ENCODE results near the gene CLSTN3.
A peak's percentile ranks its signal among the peaks of the same experiment; 100 is the strongest.

The CLSTN3 gene

DNA sequence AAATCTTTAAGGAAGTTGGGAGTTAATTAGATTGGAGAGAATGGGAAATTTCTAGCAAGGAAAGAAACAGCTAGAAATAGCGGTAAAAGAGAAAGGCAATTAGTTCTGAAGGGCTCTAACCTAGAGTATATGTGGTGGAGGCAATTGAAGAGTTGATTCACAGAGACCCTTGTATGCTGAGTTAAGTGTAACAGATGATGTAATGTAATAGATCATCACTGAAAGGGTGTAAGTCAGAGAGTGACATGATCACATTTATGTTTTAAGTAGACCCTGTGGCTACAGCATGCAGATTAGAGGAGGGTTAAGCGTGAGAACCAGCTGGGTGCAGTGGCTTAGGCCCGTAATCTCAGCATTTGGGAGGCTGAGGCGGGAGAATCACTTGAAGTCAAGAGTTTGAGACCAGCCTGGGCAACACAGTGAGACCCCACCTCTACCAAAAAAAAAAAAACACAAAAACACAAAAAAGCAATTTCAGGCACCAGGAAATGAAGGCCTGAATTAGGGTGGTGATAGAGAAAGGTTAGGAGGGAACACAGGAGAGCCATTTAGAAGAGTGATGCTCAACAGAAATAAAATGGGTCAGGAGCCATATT, 4.4 kb upstream of the CLSTN3 start:
- no peak for DNase-seq (ENCODE audit: low read depth in 2 of 2)

DNA sequence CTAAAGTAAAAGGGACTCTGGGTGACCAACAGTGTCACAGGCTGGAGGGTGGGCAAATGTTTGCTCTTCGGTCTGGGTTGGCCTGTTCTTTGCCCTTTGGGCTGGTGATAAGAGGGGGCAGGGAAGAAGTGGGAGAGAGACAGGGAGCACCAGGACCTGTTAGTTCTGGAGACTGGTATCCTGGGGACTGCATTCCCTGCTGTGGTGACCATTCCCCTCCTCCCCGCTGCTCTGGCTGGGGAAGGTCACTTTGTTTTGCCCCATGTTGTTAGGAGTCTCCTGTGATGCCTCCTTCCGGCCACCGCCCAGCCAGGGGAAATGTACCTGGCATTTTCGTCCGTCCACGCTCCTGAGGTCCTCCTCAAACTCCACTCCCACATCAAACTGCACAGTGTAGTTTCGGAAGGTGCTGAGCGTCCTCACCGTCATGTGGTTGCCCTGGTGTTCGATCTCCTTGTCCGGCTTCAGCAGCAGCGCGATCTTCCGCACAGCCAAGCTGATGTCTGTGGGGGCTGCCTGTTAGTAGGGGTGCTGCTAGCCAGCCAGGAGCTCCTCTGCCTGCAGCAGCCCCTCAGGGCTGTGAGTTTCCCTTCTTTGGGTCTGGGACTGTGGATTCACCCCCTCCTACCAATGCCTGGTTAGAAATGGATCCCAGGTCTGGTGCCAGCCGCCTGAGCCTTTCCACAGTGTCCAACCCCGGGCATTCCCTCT, 2.1 kb upstream of the CLSTN3 start:
- no peak for DNase-seq (ENCODE audit: low read depth in 2 of 2)

DNA sequence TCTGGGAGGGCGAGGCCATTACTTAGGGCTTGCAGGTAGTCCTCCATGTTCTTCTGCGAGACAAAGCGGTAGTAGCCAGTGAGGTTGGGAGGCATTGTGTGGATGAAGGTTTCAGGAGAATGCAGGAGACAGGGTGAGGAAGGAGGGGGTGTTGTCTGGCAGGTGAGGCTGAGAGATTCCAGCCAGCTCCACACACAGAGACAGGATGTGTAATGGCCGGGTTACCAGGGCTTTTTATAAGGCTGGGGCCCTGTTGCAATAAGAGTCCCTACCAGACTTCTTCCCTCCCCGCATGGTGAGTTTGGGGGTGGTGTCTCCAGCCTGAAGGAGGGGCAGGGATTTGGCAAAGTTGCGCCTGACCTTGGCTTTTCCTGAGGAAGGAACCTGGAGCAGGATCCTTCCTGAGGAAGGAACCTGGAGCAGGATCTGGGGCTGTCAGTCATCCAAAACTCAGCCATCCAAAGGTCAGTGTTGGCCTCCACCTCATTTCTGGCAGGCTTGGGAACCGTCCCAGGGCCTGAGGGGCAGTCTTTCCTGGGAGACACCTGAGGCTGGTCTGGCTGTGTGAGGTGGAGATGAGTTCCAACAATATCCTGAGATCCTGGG, 1.4 kb upstream of the CLSTN3 start, which contains the start of gene RBP5:
TSS of gene RBP5 (minus strand) at position 209 of the 606 bp plus-strand sequence. CDS start at position 95, 114 bp downstream.
- no peak for DNase-seq (ENCODE audit: low read depth in 2 of 2)

DNA sequence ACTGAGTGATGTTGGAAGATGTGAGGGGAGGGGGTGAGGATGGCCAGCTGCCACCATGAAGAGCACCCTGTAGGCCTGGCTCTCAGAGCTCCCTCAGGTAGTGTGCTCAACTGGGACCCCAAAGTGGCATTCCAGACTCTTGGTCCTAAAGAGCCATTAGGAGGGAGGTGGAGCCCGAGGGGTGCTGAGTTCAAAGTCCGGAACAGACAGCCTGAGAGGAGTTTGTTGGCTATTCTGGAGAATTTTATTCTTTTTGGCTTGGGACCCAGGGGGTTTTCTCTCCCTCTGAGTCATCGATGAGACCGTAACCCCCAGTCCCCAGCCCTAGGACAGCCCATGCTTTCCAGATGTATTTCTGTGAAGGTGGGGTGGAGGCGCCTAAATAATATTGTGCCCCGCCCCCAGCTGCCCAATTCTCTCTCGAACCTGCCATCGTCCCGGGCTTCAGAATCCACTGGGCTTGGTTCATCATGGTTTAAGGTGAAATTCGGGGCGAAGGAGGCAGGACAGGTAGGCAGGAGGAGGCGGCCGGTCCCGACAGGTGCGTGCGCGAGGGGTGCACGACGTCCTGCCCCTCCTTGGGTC, 792 bp upstream of the CLSTN3 start:
- no peak for DNase-seq (ENCODE audit: low read depth in 2 of 2)

DNA sequence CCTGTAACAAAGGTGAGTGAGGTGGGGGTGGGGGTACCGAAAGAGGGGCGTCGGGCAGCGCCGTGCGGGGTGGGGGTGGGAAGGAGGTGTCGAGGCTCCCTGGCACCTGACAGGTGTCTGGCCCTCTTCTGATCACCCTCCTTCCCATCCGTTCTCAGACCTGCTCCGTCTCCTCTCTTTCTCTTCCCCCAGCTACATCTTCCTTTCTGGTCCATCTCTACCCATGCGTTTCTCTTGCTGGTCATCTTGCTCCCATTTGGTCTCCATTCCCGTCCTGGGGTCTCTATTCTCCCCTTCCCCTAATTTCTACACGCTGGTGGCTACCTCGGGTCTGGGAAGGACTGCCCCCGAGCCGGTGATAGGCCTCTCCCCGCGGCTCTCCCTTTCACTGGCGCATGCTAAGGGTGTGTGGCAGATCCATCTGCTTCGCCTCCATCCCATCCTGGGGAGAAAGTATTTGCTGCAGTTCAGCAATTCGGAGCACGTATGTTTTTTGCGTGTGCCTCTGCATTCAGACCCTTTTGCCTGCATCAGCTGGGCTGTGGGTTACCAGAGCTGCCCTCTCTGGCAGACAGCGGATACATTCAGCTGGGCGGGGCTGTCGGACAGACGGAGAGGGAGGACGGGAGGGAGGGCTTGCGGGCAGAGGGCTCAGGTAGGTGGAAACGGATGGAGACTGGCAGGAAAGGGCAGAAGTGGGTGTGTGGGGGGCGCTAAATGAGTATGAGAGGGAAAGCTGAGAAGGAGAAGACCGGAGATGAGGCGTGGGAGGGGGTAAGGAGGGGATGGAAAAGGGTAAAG, 730 bp downstream of the CLSTN3 start:
- no peak for DNase-seq (ENCODE audit: low read depth in 2 of 2)

DNA sequence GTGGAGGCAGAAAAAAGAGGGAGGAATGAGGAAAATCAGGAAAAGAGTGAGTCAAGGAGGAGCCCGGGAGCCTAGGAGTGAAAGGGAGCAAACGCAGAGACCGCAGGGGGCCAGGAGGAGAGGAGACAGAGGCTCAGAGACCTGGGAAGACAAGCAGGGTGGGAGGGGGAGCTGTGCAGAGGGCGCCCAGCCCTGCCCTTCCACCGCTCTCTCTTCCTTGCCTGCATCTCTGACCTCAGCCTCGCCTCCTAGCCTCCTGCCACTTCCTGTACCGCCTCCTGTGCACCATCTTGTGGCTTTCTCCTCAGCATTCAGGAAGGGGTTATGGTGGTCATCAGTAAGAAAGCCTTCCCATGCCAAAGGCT, 1.3 kb downstream of the CLSTN3 start:
- DNase-seq (ENCODE audit: low read depth in 2 of 2) = no peak

DNA sequence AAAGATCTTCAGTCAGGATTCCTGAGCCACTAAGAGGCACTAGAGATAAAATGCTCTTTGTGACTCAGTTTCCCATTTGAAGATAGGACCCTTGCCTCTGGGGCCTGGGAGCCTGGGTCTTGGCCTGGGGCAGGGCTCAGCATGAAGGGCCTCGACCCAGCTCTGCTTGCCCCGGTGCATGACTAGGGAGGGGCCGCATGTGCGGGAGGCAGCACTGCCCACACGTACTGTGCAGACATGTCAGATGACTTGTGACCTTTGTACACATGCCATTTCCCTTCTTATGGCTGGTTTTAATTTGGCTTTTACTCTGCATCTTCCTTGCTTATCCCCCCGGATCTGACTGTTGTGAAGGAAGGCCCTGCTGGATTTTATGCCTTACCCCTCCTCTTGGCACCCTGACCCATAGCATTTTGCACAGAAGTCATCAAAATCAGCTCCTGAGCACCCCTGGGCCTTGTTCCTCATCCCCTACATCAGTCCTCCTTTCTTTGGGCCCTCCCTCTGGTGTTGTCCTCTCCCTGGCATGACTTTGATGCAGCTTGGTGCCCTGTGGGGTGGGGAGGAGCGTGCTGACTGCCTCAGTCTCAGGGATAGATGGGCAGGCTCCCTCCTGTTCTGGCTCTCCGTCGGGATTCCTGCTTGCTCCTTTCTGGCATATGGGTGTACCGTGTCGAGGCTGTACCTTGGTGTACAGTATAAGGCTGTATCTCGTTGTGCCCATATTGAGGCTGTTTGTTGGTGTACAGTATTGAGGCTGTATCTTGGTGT, 4.4 kb downstream of the CLSTN3 start:
- no peak for DNase-seq (ENCODE audit: low read depth in 2 of 2)

DNA sequence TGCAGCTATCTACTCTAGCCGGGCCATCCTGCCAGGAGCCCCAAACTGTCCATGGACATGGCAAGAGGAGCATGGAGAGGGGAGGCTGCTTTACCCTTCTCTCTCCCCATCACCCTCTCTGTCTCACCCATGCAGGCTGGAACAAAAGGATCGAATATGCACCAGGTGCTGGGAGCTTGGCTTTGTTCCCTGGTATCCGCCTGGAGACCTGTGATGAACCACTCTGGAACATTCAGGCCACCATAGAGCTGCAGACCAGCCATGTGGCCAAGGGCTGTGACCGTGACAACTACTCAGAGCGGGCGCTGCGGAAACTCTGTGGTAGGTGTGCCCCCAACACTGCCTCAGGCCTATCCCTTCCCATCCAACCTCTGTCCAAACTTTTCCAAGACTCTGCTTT, 5.9 kb downstream of the CLSTN3 start:
- DNase-seq (ENCODE audit: low read depth in 2 of 2) = no peak

DNA sequence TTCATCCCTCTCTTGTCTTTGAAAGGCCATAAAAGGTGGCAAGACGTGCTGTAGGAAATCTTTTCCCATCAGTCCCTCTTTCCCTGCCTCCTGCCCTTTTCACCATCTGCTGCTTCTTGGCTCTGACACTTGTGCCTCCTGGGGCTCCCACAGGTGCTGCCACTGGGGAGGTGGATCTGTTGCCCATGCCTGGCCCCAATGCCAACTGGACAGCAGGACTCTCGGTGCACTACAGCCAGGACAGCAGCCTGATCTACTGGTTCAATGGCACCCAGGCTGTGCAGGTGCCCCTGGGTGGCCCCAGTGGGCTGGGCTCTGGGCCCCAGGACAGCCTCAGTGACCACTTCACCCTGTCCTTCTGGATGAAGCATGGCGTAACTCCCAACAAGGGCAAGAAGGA, 6.5 kb downstream of the CLSTN3 start:
- DNase-seq (ENCODE audit: low read depth in 2 of 2) = no peak

DNA sequence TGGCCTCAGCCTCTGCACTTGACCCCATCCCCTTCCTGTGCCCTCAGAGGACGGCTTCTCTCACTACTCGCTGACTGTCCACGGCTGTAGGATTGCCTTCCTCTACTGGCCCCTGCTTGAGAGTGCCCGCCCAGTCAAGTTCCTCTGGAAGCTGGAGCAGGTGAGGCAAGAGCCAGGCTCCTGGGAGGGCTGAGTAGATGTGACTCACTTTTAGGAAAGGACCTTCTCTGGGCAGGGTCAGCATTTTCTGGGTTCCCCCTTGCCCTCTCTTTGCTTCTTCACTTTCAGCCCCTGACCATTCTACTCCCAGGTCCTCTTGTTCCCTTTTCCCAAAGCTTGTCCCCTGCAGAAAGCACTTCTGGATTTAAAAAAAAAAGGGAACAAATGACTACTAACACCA, 7.7 kb downstream of the CLSTN3 start:
- DNase-seq (ENCODE audit: low read depth in 2 of 2) = no peak

DNA sequence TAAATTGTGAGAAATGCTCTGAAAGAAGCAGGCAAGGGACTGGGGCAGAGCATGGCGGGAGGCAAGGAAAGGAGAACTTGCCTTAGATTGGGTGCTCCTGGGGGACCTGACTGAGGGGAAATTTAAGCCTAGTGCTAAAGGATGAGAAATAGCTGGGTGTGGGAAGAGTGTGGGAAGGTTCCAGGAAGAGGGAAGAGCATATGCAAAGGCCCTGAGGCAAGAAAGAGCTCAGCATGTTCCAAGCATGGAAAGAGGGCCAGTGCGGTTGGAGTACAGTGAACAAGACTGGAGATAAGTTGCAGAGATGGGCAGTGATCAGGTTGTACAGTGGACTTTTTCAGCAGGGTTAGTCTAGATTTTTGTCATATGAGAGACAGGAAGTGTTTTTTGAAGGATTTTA, 9.0 kb downstream of the CLSTN3 start:
- no peak for DNase-seq (ENCODE audit: low read depth in 2 of 2)

DNA sequence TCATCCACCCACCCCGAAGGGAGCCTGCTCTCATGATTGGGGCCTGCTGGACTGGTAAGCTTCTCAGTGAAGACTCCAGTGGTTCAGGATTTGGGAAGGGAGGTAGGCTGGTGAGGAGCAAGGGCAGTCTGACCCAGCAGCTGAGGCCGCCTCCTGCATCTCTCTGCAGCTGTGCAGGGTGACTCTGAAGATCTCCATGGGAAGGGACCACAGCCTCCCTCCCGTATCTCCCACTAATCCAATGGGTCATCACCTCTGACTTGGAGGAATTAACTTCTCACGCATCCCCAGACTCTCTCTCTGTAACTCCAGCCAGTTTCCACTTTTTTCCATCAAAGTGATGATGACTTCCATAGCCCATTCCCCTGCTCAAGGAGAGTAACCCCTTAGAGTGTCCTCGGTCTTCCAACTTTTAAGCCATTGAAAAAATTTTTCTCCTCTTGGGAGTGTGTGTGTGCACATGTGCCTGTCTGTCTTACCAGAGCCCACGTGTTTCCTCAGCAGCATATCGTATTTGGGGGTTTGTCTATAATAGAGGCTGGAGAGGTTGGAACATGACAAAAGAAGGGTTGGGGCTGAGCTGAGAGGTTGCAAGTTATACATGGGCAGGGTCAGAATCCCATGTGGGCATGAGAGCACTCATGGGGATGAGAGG, 11.3 kb downstream of the CLSTN3 start:
- DNase-seq (ENCODE audit: low read depth in 2 of 2) = no peak

DNA sequence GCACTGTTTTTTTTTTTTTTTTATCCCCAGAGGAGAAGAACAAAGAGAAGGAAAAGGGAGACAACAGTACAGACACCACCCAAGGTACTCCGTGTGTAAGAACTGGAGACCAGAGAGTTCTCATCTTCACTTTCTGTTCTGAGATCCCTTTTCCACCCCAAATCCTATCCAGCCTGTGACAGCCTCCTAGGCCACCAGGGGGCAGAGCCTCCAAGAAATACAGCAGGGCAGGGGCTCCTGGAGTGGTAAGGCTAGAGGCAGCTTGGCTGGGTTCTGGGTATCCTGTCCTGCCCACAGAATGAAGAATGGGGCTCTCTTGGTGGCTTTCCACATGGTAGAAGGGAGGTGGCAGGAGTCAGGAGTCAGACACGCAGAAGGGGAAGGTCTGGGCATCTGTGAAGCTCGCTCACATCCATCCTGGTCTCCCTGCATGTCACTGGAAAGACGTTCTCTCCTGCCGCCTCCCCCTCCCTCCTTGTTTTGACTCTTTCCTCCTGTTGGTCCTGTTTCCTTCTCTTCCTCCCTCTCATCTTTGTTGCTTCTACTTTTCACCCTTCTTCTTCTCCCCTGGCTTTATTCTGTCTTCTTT, 12.0 kb downstream of the CLSTN3 start:
- peak in 1 of 2 donors; percentile 15 for DNase-seq (ENCODE audit: low read depth in 2 of 2)

DNA sequence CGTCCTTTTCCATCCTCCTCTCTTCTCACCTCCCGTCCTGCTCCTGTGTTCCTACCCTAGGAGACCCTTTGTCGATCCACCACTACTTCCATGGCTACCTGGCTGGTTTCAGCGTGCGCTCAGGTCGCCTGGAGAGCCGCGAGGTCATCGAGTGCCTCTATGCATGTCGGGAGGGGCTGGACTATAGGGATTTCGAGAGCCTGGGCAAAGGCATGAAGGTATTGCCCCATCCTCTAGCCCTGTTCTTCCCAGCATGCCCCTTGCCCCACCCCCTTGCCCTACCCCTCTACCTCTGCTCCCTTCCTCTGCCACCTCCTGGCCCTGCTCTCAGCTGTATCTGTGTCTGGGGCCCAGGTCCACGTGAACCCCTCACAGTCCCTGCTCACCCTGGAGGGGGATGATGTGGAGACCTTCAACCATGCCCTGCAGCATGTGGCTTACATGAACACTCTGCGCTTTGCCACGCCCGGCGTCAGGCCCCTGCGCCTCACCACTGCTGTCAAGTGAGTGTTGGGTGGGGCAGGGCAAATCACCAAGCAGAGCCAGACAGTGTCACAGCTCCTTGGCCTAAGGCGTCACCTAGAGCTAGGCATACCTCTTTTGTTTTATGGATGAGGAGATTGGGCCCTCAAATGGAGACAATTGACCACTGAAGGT, 12.8 kb downstream of the CLSTN3 start:
- no peak for DNase-seq (ENCODE audit: low read depth in 2 of 2)

DNA sequence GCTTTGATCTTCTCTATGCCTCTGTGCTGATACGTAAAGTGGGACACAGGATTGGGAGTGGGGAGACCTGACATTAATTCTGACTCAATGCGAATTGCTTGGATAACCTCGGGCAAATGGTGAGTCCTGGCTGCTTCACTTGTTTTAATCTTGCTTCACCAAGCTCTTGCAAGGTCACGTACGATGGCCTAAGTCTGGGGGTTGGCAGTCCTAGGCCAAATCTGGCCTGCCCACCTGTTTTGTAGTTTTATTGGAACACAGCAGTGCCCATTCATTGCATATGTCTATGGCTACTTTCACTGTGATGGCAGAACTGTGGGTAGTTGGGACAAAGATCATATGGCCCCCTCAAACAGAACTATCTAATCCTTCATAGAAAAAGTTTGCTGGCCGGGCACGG, 13.4 kb downstream of the CLSTN3 start:
- no peak for DNase-seq (ENCODE audit: low read depth in 2 of 2)

DNA sequence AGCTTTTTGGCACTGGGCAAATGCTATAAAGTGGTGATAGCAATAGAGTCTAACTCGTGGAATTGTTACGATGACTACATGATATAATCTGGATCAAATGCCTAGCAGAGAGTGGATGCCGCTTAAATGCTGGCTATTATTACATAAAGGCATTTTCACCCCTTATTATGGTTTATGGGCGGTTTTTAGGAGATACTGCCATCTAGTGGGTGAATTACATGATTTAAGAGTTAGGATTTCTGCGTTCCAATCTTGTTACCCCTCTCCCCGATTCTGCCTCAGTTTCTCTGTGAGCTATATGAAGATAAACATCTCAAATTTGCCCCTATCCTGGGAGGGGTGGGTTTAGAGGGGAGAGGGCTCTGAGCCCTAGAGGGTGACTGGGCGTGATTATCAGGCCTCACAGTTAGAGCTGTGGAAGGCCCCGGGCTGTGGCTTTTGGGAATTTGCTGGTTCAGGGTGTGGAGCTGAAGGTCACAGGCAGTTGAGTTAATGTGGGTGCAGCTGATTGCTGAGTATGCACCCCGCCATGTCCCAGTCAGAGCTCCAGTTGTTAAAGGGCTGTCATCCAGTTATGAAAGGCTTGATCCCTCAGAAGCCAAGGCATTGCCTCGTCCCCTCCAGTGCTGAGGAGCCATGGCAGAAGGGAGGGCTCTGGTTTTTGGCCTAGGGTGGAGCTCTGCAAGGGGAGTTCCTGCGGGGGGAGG, 14.4 kb downstream of the CLSTN3 start:
- no peak for DNase-seq (ENCODE audit: low read depth in 2 of 2)

DNA sequence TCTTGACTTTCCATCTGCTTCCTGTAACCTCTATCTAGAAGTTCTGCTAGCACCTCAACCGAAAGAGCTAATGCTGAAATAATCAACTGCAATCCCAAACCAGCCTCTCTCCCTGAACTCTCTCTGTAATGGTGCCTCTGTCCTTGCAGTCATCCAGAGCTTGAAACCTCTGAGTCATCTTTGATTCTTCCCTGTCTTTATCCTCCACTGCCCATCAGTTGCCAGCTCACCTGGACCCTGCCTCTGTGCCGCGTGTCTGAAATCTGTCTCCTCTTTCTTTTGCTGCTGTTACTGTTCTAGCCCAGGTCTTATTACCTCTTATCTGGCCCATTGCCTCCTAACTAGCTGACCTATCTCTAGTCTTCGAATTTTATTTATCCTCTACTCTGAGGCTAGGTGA, 15.5 kb downstream of the CLSTN3 start:
- no peak for DNase-seq (ENCODE audit: low read depth in 2 of 2)

DNA sequence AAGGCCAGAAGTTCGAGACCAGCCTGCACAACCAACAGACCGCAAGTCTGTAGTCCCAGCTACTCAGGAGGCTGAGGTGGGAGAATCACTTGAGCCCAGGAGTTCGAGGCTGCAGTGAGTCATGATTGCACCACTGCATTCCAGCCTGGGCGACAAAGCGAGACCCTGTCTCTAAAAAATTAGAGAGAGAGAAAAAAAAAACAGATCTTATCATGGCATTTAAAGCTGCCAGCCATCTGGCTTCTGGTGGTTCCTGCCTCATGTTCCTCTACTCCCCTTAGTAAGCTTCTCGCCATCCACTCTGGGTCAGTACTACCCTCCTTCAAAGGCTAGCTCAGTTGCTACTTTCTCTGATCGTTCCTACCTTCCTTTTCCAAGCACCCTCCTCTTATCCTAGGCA, 16.1 kb downstream of the CLSTN3 start:
- no peak for DNase-seq (ENCODE audit: low read depth in 2 of 2)

DNA sequence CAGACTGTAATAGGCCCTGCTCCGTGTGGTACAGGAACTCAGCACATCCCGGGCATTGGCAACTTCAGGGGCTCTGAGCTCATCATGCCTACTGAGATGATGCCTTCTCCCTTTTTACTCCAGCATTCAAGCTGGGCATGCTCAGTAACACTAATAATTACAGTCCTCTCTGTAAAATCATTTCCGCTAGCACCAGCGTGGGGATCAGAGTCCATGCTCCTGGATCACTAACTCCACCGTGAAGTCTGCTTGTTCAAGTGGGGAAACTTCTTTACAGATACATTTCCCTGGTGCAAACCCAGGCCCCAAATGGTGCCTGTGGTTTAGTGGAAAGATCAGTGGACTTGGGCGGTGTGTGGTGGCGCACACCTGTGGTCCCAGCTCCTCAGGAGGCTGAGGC, 16.7 kb downstream of the CLSTN3 start:
- no peak for DNase-seq (ENCODE audit: low read depth in 2 of 2)
